Measurements from ENCODE around the gene TMEM201.

Gene TMEM201

GRCh38 chr1:9600861-9601834, 12.4 kb downstream of the TMEM201 start:
- DNase-seq, result no peak

GRCh38 chr1:9601942-9602793, 13.5 kb downstream of the TMEM201 start:
- no peak for DNase-seq

GRCh38 chr1:9602794-9603167, 14.1 kb downstream of the TMEM201 start:
- DNase-seq, result no peak

- no peak for DNase-seq
Observed at GRCh38 chr1:9603307-9603706, 14.6 kb downstream of the TMEM201 start.

DNA sequence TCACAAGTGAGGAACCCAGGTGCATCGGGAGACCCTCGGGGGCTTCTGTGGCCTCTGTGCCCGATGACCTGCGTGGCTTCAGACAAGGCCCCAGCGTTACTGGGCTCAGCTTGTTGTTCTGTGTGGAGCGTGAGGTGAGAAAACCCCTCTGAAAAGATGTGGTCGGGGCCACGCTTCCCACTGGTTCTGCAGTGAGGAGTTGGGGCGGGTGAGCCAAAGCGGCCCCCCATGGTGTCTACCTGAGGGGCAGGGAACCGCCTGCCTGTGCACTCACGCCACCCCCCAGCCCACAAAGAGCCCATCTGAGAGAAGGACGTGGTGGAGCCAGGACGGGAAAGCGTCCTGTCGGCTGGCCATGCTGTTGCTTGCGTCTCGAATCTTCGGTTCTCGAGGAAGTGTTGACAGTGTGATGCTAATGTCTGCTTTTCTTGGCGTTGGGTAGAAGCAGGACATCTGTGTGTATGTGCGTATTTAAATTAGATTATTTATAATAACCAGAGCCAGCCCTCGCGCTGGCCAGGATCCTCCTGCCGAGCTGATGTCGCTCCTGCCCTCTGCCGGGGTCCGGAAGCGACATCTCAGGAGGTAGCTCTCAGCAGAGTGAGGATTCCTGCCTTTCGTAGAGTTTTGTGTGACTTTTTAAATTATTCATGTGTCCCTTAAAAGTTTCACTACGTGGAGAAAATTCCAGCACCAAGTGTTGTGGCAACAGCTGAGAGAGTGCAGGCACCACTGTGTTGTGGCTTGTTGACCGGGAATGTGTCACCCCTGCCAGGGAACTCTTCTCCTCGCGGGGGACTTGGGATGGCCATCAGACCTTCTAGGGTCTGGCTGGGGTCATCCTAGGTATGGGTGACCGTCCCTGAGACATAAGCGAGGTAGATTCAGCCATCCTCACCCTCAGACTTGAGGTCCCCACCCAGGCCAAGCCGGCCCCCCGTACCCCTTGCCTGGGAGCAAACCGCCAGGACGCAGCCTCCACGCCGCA, 15.3 kb downstream of the TMEM201 start:
- DNase-seq, result no peak

DNA sequence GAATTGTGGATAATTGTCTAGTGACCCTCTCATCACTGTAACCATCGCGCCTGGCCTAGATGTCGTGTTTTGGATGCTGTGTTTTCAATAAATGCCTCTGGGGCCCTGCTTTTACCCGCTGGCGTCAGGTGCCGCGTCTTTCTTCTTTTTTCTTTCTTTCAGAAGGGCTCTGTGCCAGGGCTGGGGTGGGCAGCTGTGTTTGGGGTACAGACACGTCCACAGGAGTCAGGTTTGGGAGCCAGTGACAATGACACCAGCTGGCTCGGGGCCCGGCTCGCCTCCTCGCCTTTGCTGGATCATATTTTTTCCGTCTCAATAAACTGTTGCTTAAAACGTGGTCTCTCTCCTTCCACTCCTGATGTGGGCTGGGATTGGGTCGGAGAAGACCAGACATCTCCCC, 16.1 kb downstream of the TMEM201 start:
- no peak for DNase-seq

GRCh38 chr1:9605946-9606455, 17.3 kb downstream of the TMEM201 start:
- DNase-seq, result no peak

- DNase-seq, result no peak
Observed at GRCh38 chr1:9606458-9606857, 17.7 kb downstream of the TMEM201 start.

DNA sequence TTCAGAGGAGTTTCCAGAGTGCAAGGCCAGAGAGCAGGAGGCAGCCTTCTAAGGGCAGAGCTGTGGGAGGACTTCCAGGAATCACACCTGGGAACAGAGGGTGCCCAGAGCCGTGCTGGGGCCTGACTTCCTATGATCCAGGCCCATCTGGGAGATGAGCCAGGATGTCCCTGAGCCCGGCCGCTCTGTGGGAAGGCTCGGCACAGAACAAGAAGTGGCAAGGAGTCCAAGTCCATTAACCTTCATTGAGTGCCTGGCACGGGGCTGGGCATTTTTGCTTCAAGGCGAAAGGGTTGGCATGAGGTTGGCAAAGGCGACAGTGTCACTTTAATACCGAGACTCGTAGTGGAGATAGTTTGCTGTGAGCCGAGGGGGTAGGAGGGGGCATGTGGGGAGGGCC, 18.2 kb downstream of the TMEM201 start:
- DNase-seq, result no peak

- no peak for DNase-seq
Observed at GRCh38 chr1:9607352-9607751, 18.6 kb downstream of the TMEM201 start.

DNA sequence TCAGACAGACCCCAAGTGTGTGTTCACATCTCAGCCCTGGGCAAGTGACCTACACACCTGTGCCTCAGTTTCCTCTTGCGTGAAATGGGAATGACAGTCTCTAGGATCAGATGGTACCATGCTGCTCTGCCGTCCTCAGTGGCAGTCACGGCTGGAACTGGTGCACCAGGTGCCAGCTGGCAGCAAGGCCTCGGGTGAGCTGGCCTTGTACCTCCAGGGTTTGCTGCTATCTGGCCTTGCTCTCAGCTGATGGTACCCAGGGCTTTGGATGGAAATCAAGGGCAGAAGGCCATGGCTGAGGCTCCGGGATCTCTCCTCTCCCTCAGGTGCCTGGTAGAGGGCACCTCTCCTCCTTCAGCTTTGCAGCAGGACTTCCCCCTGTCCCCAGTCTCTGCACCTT, 21.3 kb downstream of the TMEM201 start:
- no peak for DNase-seq

DNA sequence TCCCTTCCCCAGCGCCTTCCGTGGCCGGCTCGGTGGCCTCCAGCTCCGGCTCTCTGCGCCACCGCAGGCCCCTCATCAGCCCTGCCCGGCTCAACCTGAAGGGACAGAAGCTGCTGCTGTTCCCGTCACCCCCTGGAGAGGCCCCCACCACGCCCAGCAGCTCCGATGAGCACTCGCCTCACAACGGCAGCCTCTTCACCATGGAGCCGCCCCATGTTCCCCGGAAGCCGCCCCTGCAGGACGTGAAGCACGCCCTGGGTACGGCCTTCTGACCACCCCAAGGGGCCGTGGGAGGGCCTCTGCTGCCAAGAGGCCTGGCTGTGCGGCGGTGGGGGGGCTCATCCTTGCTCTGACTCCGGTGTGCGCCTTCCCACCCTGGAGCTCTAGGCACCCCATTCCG, 21.8 kb downstream of the TMEM201 start:
- no peak for DNase-seq

- DNase-seq, result no peak
Observed at GRCh38 chr1:9611716-9612115, 23.0 kb downstream of the TMEM201 start.

DNA sequence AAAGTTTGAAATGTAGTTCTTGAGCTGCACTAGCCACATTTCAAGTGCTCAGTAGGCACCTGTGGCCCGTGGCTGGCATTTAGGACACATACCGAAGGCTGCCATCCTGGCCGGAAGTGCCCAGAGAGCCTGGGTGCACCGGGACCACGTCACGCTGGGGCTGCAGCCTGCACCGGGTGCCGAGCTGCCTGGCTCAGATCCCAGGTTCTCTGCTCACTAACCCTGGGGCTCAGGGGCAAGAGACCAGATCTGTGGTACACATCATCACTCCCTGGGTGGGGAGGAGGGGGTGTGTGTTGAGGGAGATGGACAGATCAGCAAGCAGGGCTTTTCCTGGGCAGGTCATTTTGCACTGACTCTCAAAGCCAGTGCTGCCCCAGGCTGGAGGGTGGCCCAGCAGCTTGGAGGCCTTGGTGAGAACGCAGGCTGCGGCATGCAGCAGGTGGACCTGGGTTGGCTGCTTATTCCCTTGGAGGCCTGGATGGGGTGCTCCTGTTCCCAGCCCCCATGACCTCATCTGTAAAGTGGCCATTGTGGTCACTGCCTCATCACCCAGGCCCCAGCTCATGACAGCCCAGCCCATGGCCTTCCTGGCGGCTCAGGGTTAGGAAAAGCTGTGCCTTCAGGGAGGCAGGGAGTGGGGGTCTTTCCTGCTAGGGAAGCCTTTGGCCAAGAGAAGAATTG, 23.6 kb downstream of the TMEM201 start:
- DNase-seq, result no peak

DNA sequence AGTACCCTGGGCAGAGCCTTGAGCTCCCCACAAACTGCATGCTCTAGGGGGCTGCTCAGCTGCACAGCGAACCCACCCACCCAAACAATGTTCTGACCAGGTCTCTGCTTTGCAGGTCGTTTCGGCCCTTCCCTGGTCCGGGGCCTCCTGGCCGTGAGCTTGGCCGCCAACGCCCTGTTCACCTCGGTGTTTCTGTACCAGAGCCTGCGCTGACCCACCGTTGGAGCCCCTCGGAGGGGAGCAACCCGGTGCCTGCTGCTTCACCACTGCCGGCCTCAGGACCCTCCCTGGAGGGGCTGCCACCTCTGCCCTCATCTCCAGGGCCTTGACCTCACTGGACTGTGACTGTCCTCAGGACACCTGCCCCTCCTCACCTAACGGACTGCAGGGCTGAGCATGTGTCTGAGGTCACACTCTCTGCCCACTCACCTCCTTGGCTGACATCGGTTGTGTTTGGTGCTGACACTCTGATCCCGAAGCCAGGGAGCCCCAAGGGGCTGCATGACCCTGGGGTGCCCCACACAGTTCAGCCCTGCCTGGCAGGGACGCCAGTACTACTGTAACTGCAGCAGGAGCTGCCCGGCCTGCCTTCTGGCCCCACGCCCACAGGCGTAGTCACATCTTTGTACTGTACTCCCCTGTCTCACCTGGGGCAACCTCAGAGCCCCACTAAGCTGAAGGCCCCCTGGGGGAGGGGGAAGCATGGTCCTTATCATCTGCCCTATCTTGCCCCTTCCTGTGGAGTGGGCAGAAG, 24.3 kb downstream of the TMEM201 start:
- DNase-seq, result no peak

- no peak for DNase-seq
Observed at GRCh38 chr1:9613625-9614299, 25.1 kb downstream of the TMEM201 start.

DNA sequence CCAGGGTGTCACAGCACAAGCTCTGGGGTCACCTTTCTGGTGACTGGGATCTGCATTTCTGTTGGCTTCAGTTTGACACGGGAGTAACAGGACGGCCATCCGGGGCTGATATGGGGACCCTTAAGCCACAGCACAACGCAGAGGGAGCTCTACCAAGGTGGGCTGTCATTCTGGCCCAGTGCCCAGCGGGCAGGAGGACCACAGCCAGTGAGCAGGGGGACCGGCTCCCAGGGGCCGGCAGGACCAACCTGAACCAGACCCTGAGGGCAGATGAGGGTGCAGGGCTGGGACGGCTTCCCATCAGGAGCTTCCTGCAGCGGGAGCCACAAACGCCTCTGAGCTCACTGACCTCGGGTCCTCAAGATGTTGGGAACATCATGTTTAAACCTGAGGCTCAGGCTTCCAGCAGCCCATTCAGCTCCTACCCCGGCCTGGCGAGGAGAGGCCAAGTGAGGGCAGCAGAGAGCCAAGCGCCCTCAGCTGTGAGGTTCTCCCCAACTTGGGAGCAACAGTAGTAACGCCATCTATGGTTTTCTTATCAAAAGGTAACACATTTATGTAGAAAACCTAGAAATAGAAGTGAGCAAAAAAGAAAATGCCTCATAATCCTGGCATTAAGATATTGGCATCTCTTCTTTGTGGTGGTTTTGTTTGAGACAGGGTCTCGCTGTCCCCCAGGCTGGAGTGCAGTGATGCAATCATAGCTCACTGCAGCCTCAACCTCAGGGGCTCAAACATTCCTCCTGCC, 26.8 kb downstream of the TMEM201 start:
- peak; percentile 72 for DNase-seq

DNA sequence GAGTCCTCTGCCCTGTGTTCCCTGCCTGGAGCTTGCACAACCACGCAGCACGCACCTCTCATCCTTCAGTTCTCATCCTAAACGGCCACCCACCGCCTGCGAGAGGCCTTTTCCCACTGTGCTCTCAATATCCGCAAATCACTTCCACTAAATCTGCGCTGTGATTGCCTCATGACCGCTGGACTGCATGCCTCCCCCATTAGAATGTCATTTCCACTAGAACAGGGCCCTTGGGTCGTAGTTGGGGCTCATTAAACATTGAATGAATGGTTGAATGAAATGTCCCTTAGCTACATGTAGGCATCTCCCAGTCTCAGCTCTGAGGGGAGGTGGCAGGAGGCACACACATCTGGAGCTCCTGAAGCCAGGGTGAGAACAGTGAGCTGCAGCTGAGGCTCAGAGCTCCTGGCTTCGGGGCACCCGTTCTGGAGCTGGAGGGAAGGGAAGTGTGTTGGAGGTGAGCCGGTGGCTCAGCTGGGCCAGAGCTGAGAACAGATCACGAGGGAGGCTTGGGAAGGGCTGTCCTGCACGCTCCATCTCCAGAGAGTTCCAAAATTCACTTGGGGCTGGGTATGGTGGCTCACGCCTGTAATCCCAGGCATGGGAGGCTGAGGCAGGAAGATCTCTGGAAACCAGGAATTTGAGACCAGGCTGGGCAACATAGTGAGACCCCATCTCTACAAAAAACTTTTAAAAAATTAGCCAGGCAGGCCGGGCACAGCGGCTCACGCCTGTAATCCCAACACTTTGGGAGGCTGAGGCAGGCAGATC, 30.4 kb downstream of the TMEM201 start:
- no peak for DNase-seq

GRCh38 chr1:9621032-9621431, 32.3 kb downstream of the TMEM201 start:
- no peak for DNase-seq
